GM18907 (cell line): Measurements from ENCODE around the gene VIPR1.
"Not testable (repeated sequence)": the region's sequence is repeated elsewhere in the genome, so short reads cannot be mapped to it uniquely, and the experiment has no call there.

ENCODE experiments used
- ATAC-seq: cut with Tn5 transposase; IDR thresholded peaks from one replicate; pipeline ENCODE4 v1.9.1; 2021; ENCODE audit warnings: mild to moderate bottlenecking, moderate library complexity; ENCODE audit not compliant: unreplicated experiment

The VIPR1 gene

GRCh38 chr3:42562047-42562907, 59.8 kb downstream of the VIPR1 start:
- ATAC-seq = no peak

GRCh38 chr3:42569593-42570142, 67.2 kb downstream of the VIPR1 start:
- no peak for ATAC-seq

GRCh38 chr3:42572278-42572677, 69.8 kb downstream of the VIPR1 start:
- ATAC-seq = no peak

- ATAC-seq = no peak
Observed at GRCh38 chr3:42575137-42575741, 72.8 kb downstream of the VIPR1 start.

GRCh38 chr3:42578054-42578453, 75.6 kb downstream of the VIPR1 start:
- ATAC-seq = no peak

GRCh38 chr3:42579346-42579745, 76.9 kb downstream of the VIPR1 start:
- not testable (repeated sequence) for ATAC-seq

- ATAC-seq = no peak
Observed at GRCh38 chr3:42581400-42581708, 78.9 kb downstream of the VIPR1 start.

- ATAC-seq = peak; percentile 89
Observed at GRCh38 chr3:42581709-42582473, 79.4 kb downstream of the VIPR1 start, which contains the start of gene SEC22C. Gene SEC22C, minus strand, starts transcription at chr3:42581967. Its CDS starts 12,921 bp downstream, at chr3:42569046.

GRCh38 chr3:42582474-42583070, 80.1 kb downstream of the VIPR1 start:
- no peak for ATAC-seq
